Common myeloid progenitor, CD34-positive (primary cell): ENCODE data around the gene PBX3.

Experiments used
- CTCF ChIA-PET: fragments of 350-600 bp; sonication (Branson Sonifier 250); formaldehyde crosslinking; loops from one replicate; lab custom pipeline; 2021; ENCODE audit warnings: antibody characterized with exemption; lab: Charles Lee
- POLR2A ChIA-PET: fragments of 350-600 bp; sonication (Branson Sonifier 250); formaldehyde crosslinking; loops from one replicate; lab custom pipeline; 2021; ENCODE audit warnings: antibody characterized with exemption; lab: Charles Lee
- DNase-seq, 3 donors: peaks; one replicate each; pipeline versions ENCODE4 v3.0.0 to v3.0.0-alpha.2; 2013
- H3K27ac ChIP-seq, 2 experiments: 1 replicate in 1 of 2; 2 replicates in 1 of 2; pipeline ENCODE4 v1.7.0; 2013; ENCODE audit warnings: inconsistent platforms in 2 of 2, low read length in 2 of 2, mild to moderate bottlenecking in 2 of 2, low read depth in 1 of 2, moderate library complexity in 1 of 2; ENCODE audit not compliant: severe bottlenecking in 2 of 2, insufficient read depth in 1 of 2, poor library complexity in 1 of 2
- H3K27me3 ChIP-seq, 5 experiments: replicated peaks in 2 of 5; 1 replicate in 3 of 5; 2 replicates in 2 of 5; pipeline versions ENCODE4 v1.6.1 to v1.7.0; 2013; ENCODE audit warnings: low read length in 4 of 5, mild to moderate bottlenecking in 2 of 5, moderate library complexity in 2 of 5, inconsistent platforms in 1 of 5; ENCODE audit not compliant: insufficient read depth in 5 of 5, control insufficient read depth in 4 of 5
- H3K36me3 ChIP-seq, 4 experiments: 1 replicate in 2 of 4; 2 replicates in 2 of 4; pipeline versions ENCODE4 v1.6.1 to v1.7.0; 2013; ENCODE audit warnings: low read length in 3 of 4, control low read depth in 1 of 4, mild to moderate bottlenecking in 1 of 4; ENCODE audit not compliant: control insufficient read depth in 4 of 4, insufficient read depth in 4 of 4
- H3K4me1 ChIP-seq, 4 experiments: 1 replicate in 3 of 4; 2 replicates in 1 of 4; pipeline versions ENCODE4 v1.6.1 to v1.7.1; 2013; ENCODE audit warnings: low read length in 3 of 4, mild to moderate bottlenecking in 3 of 4, control low read depth in 1 of 4, inconsistent platforms in 1 of 4, moderate library complexity in 1 of 4; ENCODE audit not compliant: control insufficient read depth in 4 of 4, insufficient read depth in 4 of 4; ENCODE audit errors: control extremely low read depth in 1 of 4
- H3K4me3 ChIP-seq, 7 experiments: 1 replicate in 4 of 7; 2 replicates in 3 of 7; pipeline versions ENCODE4 v1.5.1 to v1.7.0; 2013; ENCODE audit warnings: mild to moderate bottlenecking in 7 of 7, low read length in 6 of 7, moderate library complexity in 6 of 7, inconsistent platforms in 2 of 7, low read depth in 2 of 7, control low read depth in 1 of 7; ENCODE audit not compliant: insufficient read depth in 4 of 7, control insufficient read depth in 1 of 7; ENCODE audit errors: extremely low read depth in 1 of 7
- H3K9me3 ChIP-seq, 5 experiments: 1 replicate in 4 of 5; 2 replicates in 1 of 5; pipeline versions ENCODE4 v1.6.1 to v1.7.1; 2013; ENCODE audit warnings: low read length in 4 of 5, mild to moderate bottlenecking in 2 of 5, inconsistent platforms in 1 of 5, low read depth in 1 of 5, moderate library complexity in 1 of 5; ENCODE audit not compliant: control insufficient read depth in 4 of 5, insufficient read depth in 2 of 5; ENCODE audit errors: control extremely low read depth in 1 of 5
- WGBS: methylation state at CpG from one replicate; pipeline ENCODE4 v1.1.5; 2013; ENCODE audit not compliant: insufficient coverage; 5-methylcytosine and 5-hydroxymethylcytosine counted together

The PBX3 gene

DNA sequence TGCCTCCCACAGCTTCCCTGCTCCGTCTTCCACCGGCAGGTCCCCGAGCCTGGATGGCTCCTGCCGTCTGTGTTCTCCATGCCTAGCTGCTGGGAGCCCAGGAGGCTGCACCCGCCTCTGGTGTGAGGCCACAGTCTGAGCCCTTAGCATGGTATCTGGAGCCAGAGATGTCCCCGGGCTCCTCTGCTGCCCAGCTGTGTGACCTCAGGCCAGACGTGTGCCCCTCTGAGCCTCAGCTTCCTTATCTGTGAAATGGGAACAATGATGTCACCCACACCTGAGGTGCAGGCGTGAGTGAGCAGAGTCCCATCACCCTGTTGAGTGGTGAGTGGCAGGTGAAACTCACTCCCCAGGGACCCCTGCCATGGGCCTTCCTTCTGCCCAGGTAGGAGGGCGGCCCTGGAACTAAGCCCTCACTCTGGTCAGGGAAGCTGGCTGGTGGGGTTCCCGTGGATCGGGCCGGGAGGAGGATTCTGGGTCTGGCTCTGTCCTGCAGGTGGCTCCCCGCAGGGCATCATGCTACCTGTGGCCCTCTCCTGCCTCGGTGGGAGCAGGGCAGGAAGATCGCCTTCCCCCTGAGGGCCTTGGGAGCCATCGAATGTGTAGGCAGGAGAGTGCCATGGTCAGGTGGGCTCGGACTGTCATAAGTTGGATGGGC is 239.0 kb downstream of the PBX3 start:
- no peaks in the 10 kb centered on the region for H3K4me1 ChIP-seq
- ChIA-PET POLR2A (no interaction called here), CTCF (no interaction called here)
- H3K27ac ChIP-seq, result no peak overlapping the region
- H3K9me3 ChIP-seq, result peaks cover 0 to 3% (median 0%) of the 10 kb centered on the region in 5 experiments
- DNase-seq, result no peak
- WGBS, result 98% methylated on average over 16 of the region's 17 CpGs
- H3K27me3 ChIP-seq, result no peaks in the 10 kb centered on the region
- no peaks in the 10 kb centered on the region for H3K36me3 ChIP-seq
- no peak overlapping the region for H3K4me3 ChIP-seq

DNA sequence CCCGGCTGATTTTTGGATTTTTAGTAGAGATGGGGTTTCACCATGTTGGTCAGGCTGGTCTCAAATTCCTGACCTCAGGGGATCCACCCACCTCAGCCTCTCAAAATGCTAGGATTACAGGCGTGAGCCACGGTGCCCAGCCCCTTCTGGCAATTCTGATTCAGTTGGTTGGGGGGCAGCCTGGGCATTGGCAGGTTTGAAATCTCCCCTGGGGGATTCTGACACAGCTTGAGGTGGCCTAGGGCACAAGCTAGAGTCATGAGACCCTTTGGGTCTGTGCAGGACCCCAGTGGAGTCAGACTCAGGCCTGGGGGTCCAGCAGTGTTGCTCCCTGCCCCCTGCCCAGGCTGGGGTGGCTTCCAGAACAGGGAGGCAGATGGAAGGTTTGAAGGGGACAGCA is 239.8 kb downstream of the PBX3 start:
- no peaks in the 10 kb centered on the region for H3K27me3 ChIP-seq
- H3K27ac ChIP-seq, result no peak overlapping the region
- H3K4me1 ChIP-seq, result no peaks in the 10 kb centered on the region
- H3K4me3 ChIP-seq, result no peak overlapping the region
- POLR2A ChIA-PET, result no interaction called here
- CTCF ChIA-PET, result no interaction called here
- peaks cover 0 to 3% (median 0%) of the 10 kb centered on the region in 5 experiments for H3K9me3 ChIP-seq
- WGBS, result 100% methylated on average over 2 of the region's 3 CpGs
- DNase-seq, result no peak
- H3K36me3 ChIP-seq, result no peaks in the 10 kb centered on the region

DNA sequence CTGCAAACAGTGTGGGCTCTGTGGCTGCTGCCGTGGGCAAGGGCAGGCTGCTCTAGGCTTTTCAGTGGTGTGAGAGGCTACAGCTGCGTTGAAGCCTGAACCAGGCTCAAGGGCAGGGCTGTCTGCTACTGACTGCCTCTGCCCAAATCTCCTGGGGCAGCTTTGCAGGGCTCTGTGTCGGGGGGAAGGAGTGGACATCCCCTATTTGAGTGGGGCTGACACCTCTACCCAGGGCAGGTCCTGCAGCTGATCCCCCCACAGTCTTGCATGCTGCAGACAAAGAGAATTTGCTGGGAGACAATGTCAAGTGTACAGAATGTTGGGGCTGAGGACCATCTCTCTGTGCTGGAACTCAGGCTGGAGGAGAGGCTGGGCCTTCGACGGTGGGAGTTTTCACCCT is 240.2 kb downstream of the PBX3 start:
- Histone ChIP-seq H3K4me3 (no peak overlapping the region), H3K27me3 (no peaks in the 10 kb centered on the region), H3K4me1 (no peaks in the 10 kb centered on the region), H3K36me3 (no peaks in the 10 kb centered on the region), H3K27ac (no peak overlapping the region), H3K9me3 (no peaks in the 10 kb centered on the region)
- ChIA-PET POLR2A (no interaction called here), CTCF (no interaction called here)
- no peak for DNase-seq
- WGBS, result 96% methylated on average over 5 of the region's 5 CpGs

DNA sequence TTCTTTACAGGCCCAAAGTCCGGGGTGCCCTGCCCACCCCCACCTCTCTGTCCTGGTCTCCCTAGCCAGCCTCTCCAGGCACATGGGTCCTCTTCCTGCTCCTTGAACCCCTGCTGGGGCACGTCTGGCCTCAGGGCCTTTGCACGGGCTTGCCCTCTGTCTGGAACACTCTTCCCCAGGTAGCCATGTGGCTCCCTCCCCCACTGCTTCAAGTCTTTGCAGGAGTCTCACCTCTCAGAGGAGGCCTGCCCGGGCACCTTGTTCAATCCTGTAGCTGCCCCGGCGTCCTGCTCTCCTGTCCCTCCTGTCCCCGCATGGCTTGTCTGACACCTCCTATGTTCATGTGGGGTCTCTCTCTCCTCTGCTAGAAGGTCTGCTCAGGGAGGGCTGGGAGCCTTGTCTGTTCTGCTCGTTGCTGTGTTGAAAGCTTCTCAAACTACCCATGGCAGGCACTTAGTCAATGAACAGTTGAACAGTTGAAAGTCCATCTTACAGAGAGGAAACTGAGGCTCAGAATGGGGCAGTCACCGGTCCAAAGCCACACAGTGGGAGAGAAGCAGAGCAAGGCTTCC is 241.4 kb downstream of the PBX3 start:
- no peaks in the 10 kb centered on the region for H3K27me3 ChIP-seq
- WGBS, result 93% methylated on average over 8 of the region's 9 CpGs
- no peaks in the 10 kb centered on the region for H3K4me1 ChIP-seq
- no peaks in the 10 kb centered on the region for H3K36me3 ChIP-seq
- no peak overlapping the region for H3K4me3 ChIP-seq
- H3K27ac ChIP-seq, result no peak overlapping the region
- ChIA-PET CTCF (no interaction called here), POLR2A (no interaction called here)
- no peaks in the 10 kb centered on the region for H3K9me3 ChIP-seq
- DNase-seq, result no peak

DNA sequence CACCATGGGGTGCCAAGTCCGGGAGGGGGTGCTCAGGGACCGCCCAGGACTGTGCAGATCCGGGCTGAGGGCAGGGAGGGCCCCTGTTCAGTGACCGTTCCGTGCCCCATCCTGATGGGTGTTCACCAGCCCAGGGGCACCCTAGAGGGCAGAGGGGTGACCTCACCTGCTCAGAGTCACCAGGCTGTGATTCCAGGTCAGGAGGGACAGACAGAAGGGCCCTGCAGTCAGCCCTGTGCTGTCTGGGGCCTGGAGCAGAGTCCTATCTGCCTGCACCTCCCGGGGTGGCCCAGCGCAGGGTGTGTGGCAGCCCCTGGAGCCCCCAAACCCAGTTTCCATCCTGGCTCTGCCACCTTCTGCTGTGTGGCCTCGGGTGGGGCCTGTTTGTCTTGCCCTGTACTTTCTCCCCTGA is 241.9 kb downstream of the PBX3 start:
- Histone ChIP-seq H3K36me3 (no peaks in the 10 kb centered on the region), H3K9me3 (no peaks in the 10 kb centered on the region), H3K27ac (no peak overlapping the region), H3K27me3 (no peaks in the 10 kb centered on the region), H3K4me3 (no peak overlapping the region), H3K4me1 (no peaks in the 10 kb centered on the region)
- POLR2A ChIA-PET, result no interaction called here
- CTCF ChIA-PET, result no interaction called here
- DNase-seq, result no peak
- WGBS, result 93% methylated on average over 8 of the region's 8 CpGs

DNA sequence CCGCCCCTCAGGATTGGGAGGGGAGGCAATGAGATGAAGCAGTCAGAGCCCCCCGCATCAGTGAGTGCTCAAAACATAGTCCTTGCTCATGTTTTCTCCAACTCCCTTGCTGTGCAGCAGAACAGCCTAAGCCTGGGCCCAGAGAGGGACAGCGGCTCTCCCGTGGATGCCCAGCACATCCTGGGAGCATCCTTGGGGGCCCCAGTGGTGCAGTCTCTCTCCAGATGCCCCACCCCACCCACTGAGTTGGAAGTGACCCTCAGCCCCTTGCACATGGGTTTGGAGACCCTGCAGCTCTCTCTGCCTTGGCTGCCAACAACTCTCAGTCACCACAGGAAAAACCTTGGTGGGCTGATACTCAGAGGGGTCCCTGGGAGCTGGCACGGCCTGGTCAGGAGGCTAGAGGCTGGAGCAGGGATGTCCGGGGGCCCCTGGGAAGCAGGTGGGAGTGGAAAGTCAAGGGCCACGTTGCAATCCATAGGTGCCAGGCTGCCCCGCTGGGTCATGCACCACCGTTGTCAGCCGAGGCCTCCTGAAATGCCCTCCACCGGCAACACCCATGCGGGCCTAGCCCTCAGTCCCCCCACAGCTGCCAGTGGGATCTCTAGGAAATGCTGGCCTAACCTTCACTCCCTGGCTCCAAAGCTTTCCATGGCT is 242.5 kb downstream of the PBX3 start:
- H3K27me3 ChIP-seq, result no peaks in the 10 kb centered on the region
- H3K4me3 ChIP-seq, result no peak overlapping the region
- no peaks in the 10 kb centered on the region for H3K9me3 ChIP-seq
- H3K27ac ChIP-seq, result no peak overlapping the region
- no peaks in the 10 kb centered on the region for H3K36me3 ChIP-seq
- WGBS, result 95% methylated on average over 12 of the region's 12 CpGs
- no peak for DNase-seq
- ChIA-PET CTCF (no interaction called here), POLR2A (interaction anchor here (0.6 kb wide), 1 partner anchor 608 kb away, joined by 3 read pairs; no protein-coding TSS in a partner anchor)
- H3K4me1 ChIP-seq, result no peaks in the 10 kb centered on the region

DNA sequence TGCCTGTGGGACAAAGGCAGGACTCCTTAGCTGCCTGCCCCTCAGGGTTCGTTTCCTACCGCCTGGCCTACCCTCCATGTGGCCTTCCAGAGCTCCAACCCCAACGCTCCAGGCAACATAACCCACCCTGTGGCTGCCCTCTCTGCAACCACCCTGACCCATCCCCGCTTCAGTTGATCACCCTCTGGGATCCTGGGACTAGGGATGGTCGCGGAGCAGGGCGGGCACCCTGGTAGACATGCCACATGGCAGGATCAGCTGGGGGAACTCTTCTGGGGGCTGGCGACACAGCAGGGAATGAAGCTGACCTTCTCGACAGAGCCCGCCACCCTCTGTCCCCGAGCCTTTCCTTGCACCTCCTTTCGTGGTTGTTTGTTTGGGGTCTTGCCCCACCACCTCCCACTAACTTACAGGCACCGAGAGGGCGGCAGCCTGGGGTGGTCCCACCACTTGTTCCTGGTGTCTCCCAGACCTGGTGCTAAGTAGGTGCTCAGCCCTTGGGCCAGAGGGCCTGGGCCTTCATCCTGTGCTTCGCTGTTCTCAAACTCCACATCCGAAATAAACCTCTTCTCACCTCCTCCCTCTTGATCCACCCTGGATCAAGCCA is 243.1 kb downstream of the PBX3 start:
- Histone ChIP-seq H3K9me3 (no peaks in the 10 kb centered on the region), H3K4me1 (no peaks in the 10 kb centered on the region), H3K27me3 (no peaks in the 10 kb centered on the region), H3K36me3 (no peaks in the 10 kb centered on the region), H3K27ac (no peak overlapping the region), H3K4me3 (no peak overlapping the region)
- DNase-seq, result no peak
- 98% methylated on average over 15 of the region's 16 CpGs for WGBS
- POLR2A ChIA-PET, result interaction anchor here (0.6 kb wide), 1 partner anchor 608 kb away, joined by 3 read pairs; no protein-coding TSS in a partner anchor
- CTCF ChIA-PET, result no interaction called here
